HG03571 (cell line): ENCODE data around the gene PLAAT2.

Source experiments
- ATAC-seq: cut with Tn5 transposase; IDR thresholded peaks from one replicate; pipeline ENCODE4 v1.9.1; 2021; ENCODE audit not compliant: unreplicated experiment

PLAAT2 gene

DNA sequence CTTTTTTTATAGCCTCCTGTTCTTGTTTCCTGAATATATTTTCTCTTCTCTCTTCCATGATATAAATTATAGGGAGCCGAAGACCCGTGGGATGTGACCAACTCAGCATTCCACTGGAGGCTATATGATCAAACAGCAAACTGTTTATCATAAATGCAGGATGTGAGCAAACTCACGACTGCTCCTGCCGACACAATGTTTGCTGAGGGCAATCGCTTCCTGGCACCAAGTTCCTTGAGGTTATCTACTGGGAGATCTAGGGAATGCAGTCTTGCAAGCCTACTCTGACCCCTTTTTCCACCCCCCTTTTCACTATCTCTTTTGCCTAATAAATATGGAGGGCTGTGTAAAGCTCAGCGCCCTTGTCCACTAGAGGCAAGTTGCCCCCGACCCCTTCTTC, 40.0 kb downstream of the PLAAT2 start:
- no peak for ATAC-seq

DNA sequence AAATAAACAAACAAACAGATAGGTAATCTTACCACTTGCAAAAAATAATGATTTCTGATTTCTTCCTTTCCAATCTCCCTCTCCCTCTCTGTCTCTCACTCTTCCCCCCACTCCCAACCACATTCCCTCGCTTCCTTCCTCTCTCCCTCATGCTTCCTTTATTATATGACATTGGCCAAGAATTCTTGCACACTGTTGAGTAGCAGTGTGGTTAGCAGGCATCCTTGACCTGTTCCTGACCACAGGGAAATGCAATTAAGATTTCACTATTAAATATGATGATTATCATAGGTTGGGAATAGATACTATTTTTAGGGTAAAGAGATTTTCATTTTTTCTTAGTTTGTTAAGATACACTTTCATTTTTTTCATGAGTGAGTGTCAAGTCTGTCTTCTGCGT, 41.3 kb downstream of the PLAAT2 start:
- ATAC-seq = no peak

DNA sequence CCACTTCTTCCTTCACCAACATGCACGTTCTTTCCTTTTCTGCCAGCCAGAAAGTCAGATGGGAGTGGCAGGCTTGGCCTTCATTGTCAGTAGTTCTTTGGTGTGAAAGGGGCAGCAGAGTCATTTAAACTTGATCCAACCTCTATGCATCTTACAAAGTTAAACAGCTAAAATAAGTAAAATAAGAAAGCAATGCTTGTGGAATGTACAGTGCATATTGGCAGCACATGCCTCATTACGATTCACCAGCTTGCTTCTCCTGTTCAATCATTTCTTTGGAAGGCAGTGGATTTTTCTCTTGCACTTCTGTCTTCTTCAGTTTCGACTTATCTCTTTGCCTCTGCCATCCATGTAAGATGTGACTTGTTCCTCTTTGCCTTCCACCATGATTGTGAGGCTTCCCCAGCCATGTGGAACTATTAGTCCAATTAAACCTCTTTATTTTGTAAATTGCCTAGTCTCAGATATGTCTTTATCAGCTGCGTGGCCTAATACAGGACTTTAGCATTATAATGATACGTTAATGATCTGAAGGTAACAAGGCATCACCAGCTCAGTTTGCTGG, 42.5 kb downstream of the PLAAT2 start:
- ATAC-seq = no peak

DNA sequence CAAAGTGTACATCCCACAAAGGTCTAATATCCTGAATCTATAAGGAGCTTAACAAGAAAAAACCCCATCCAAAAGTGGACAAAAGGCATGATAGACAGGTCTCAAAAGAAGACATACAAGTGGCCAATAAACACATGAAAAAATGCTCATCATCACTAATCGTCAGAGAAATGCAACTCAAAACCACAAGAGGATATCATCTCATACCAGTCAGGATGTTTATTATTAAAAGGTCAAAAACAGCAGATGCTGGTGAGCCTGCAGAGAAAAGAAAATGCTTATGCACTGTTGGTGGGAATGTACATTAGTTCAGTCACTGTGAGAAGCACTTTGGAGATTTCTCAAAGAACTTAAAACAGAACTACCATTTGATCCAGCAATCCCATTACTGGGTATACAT, 44.6 kb downstream of the PLAAT2 start:
- ATAC-seq = no peak

DNA sequence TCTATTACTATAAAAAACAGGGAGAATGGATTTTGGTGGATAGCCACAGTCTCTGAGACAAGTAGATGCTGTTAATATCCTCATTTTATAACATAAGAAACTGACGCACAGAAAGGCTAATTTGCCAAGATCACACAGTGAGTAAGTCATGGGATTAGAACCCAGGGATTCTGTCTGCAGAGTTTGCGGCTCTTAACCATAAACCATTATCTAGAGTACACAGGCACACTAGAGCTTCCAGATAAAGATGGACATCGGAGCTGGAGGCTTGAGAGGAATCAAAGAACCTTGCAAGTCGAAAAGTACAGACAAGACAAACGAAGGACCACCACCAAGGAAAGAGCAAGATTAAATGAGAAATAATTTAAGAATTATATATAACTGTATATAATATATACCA, 46.0 kb downstream of the PLAAT2 start:
- no peak for ATAC-seq

DNA sequence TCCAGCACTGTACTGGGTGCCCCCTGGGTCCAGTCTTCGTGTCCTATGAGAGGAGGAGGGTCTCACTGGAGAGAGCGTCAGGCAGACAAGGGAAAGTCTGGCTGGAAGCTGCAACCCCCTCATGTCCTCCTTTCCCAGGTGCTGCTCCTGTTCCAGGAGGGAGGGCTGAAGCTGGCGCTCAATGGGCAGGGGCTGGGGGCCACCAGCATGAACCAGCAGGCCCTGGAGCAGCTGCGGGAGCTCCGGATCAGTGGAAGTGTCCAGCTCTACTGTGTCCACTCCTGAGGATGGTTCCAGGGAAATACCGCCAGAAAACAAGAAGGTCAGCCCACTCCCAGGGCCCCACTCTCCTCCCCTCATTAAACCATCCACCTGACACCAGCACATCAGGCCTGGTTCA, 47.1 kb downstream of the PLAAT2 start:
- no peak for ATAC-seq

DNA sequence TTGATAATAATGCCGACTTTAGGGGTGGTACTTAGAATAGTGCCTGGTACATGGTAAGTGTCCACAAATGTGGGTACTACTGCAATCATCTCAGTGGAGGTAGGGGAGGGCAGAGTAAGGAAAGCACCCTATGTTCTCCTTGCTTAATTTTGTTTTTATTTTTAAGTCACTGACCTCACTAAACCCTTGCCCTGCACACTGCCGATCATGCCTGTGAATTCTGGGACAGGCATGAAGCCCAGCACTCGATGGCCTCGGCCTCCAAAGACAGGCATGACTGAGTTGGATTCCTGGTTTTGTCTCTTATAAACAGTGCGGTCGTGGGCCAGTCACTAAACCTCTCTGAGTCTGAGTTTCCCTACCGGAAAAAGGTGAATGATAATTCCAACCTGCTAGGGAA, 50.4 kb downstream of the PLAAT2 start:
- ATAC-seq = no peak

DNA sequence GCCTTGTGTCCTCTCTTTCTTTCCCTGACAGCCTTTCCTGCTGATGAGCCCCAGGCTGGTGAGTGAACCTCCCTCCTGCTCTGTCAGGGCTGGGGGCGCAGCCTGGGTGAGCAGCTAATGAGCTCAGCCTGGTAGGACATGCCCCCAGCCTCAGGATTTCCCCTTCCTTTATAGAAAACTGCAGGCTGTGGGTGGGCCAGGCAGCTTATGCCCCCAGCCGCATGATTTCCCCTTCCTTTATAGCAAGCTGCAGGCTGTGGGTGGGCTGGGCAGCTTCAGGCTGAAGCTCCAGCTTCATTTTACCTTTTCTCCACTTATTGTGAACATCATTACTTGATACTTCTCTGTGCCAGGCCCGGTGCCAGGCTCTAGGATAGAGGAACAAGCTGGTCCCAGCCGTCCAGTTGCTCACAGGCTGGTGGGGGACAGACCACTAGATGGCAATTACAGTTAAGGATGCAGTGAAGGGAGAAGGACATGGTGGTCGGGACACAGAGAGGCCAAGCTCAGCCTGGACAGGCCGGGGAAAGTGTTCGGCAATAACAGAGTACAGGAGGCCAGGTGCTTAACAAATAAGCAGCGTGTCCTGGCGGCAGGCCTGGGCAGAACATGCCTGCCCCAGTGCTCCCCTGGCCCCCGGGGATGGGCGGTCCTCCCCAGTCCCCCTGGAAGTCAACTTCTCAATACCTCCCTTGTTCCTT, 52.0 kb downstream of the PLAAT2 start:
- no peak for ATAC-seq

DNA sequence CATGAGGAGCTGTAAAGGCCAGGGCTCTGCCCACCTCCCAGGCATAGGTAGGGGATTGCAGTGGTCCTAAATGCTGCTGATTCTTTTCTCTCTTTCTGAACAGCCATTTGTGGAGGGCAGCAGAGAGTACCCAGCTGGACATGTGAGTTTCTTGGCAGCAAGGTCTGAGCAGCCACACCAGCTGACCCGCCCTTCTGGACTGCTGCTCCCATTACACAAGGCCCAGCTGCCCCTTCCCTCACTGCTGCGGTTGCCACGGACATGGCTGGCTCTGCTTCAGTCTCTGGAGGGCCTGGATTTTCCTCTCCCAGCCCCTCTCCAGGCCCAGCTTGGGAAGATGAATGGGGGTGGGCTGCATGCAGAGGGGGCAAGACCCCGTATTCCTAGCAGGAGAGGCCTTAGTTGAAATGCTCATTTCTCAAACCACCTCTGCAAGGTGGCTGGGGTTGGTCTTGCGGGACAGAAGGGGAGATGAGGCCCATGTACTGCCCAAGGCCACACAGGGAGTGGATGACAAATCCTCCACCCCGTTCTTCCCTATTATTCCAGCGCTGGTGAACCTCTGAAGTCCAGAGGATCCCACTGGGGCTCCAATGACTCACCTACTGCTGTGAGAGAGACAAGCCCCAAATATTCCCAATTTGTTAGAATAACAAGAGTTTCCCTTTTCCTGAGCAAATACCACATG, 52.7 kb downstream of the PLAAT2 start:
- no peak for ATAC-seq

DNA sequence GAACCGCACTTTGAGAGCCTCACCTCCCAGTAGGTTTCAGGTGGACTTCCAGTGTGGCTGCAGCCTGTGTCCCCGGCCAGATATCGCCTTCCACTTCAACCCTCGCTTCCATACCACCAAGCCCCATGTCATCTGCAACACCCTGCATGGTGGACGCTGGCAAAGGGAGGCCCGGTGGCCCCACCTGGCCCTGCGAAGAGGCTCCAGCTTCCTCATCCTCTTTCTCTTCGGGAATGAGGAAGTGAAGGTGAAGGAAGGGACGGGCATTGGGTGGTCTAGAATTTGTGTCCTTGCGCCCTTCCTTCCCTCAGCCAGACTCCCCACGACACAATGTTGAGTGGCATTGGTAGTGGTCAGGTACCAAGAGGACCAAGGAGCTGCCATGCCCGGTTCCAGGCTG, 54.4 kb downstream of the PLAAT2 start:
- no peak for ATAC-seq

DNA sequence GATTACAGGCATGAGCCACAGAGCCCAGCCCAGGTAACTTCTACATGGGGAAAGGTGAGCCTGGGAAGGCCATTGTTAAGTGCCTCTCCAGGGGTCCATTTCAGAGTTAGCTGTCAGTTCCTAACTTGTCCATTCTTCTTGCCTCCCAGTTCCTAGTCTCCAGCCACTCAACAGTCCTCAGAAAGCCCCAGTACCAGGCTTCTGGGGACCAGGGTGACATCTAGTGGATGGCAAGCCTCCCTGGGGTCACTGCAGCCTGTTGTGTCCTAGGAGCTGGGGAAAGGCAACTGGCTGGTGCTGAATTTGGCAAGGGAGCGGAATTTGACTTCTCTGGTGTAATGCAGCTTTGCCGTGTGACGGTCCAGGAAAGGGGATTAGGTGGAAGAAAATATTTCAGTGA, 55.2 kb downstream of the PLAAT2 start:
- no peak for ATAC-seq

DNA sequence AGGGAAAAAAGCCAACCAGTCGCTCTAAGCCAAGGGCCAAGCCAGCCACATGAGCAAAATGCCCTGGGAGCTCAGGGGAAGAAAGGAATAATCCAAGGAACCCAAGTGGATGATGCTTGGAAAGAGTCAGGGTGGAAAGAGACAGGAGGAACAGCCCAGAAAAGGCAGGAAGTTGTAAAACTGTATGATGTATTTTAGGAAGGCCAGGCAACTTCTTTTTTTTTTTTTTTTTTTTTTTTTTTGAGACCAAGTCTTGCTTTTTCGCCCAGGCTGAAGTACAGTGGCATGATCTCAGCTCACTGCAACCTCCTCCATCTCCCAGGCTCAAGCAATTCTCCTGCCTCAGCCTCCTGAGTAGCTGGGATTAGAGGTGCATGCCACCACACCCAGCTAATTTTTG, 55.7 kb downstream of the PLAAT2 start:
- no peak for ATAC-seq

DNA sequence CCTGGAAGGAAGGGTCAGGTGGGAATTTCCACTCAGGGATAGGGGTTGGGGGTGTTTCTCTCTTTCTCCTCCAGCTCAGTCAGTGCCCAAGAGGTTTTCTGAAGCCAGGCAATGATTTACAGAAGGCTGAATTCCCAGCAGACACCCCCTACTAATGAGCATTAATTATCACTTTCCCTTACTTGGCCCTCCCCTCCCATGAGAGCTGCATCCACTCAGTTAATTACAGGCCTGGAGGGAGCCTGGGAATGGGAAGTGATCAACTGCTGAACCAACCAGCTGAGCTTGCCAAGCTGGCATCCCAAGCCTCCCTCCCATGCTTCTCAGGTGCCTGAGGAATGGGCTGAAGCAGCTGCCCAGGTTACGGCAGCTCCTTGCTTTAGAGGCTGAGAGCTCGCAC, 56.3 kb downstream of the PLAAT2 start:
- ATAC-seq = no peak

DNA sequence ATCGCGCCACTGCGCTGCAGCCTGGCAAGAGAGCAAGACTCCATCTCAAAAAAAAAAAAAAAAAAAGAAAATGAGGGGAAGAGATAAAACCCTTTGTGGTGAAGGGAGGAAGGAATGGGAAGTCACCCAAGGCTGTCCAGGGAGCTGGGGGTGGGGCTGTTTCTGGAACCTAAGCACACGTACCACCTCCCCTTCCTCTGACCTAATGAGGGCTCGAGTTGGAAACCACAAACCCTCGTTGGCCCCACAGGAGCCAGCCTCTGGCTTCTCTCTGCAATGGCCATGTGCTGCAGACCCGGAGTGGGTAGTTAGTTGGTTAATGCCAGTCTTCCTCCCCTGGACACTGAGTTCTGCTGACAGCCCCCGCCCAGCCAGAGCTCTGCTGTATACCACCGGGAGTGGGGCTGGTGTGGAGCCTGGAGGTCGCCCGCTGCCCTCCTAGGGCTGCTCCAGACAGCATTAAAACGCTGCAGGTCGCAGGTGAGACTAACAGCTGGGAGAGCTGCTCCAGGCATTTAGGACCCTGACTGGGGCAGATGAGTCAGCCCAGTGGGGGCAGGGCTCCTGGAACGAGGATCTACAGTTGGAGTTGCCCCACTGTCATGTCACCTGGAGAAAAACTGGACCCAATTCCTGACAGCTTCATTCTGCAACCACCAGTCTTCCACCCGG, 57.2 kb downstream of the PLAAT2 start, which contains the start of gene LGALS12:
Gene LGALS12, plus strand, starts transcription at position 228 of the 672 bp plus-strand sequence. Its CDS starts 375 bp downstream, at position 603.
- no peak for ATAC-seq

DNA sequence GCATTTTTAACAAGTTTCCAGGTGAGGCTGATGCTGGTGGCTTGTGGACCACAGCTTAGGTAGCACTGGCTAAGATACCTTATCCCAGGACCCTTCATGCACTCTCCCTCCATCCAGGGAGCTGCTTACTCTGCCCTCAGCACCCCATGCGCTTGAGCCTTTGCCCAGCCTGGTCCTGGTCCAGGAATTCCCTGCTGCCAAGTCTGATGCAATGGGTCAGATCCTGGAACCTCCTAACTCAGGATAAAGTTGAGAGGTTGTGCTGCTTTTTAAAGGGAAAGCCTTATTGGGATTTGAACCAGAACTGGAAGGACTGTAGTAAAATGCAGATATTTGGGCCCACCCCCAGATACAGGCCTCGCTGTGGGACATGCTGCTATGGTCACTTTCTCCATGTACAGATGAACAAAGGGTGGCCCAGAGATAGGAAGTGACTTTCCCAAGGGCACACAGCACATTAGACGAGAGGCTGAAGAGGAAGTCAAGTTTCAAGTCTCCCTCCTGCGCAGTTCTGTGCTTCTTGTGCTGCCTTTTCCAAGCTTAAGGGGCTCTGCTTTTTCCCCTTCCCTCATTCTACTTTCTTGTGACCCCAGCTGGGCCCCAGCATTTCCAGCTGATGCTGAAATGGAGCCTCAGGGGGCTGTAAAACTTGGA, 58.1 kb downstream of the PLAAT2 start:
- ATAC-seq = no peak

DNA sequence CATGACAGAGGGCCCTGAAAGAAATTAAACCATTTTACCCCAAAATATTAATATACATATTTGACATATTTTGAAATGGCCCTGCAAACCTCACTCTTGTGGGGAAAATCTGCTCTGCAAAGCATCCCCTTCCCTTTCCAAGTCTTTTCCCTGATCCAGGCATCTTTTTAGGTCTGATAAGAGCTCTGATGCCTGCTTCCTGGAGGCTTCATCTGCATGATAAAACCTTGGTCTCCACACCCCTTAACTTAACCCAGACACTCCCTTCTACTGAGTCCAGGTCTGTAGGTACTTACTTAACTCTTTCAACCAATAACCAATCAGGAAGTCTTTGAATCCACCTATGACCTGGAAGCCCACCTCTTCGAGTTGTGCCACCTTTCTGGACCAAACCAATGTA, 59.1 kb downstream of the PLAAT2 start:
- ATAC-seq = no peak

DNA sequence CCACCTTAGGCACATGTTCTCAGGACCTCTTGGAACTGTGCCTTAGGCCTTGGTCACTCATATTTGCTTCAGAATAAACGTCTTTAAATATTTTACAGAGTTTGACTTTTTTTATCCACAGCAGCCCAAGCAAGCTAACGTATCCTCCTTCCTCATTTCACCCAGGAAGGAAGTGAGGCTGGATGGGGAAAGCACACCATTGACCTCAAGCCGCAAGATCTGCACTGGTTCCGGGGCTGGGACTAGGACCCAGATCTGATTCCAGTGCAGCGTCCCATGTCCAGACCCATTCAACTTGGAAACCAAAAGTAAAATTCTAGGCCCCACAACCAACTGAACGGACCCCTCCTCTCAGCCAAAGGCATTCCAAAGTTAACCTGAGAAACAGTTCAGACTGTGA, 59.7 kb downstream of the PLAAT2 start:
- ATAC-seq = no peak
